Right renal cortex interstitium (tissue), 3 donors: ENCODE data around the gene CKAP2L. TPM values are rescaled to one million over a fixed set of nuclear protein-coding genes. Genes with fewer than 3 reads are reported as not detected.

Experiments used
- DNase-seq, 3 donors: peaks; one replicate each; pipeline ENCODE4 v3.0.0-alpha.2; 2013; ENCODE audit warnings: low read depth in 3 of 3, low spot score in 2 of 3
- polyA plus RNA-seq, 3 donors: library from polyadenylated mRNA; unstranded; fragments of 120-200 nt; gene quantifications; one replicate each; pipeline ENCODE4 v1.2.1, GENCODE V29; 2013; ENCODE audit not compliant: insufficient read length in 3 of 3

Gene CKAP2L
- polyA plus RNA-seq, 3 donors = 12.8 to 16.4 (median 15.8) TPM

DNA sequence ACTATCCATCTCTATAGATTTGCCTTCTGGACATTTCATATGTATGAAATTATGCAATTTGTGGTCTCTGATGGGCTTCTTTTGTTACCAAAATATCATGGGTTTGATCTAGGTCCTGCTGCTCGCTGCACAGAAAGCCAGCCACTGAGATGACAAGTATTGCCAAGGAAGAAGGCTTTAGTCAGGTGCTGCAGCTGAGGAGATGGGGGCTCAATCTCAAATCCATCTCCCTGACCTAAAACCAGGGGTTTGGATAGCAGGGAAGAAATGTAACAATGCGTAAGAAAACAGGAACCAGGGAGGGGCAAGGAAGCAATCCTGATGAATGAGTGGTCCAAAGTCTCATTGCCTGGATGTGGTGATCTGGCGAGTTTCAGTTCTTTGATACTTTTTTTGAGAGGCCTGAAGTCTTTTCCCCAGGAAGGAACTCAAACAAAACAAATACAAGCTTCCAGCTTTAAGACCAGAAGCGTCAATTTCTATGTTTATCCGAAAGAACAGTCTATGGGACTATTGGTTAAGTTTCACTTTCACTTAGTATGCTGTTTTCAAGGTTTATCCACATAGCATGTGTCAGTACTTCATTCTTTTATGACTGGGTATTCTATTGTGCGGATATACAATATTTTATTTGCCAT, 3.4 kb upstream of the CKAP2L start:
- DNase-seq = no peak

DNA sequence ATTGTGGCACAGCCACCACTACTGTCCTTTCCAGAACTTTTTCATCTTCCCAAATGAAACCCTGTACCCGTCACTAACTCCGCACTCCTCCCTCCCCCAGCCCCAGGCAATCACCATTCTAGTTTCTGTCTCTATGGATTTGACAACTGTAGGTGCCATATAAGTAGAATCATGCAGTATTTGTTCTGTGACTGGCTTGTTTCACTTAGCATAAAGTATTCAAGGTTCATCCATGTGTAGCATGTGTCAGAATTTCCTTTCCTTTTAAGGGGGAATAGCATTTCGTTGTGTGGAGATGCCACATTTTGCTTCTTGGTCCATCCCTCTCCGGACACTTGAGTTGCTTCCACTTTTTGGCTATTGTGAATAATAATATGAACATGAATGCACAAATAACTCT, 842 bp upstream of the CKAP2L start:
- DNase-seq = no peak

DNA sequence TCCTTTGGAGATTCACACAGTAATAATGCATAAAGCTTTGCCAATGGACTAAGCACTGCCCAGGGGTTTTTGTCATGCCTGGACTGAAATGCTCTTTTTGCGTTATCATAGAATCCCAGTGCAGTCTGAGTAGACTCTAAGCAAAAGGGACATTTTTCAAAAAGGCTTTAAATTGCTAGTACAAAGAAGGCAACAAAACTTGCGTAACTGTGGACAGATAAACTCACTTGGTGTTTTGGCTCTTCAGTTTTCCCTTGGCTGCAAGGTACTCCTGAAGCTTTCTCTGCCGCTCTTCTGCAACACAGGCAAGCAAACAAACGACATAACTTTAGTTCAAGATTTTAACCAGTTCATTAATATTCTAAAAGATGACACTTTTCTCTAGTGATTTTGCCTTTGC, 2.1 kb downstream of the CKAP2L start:
- DNase-seq = no peak

DNA sequence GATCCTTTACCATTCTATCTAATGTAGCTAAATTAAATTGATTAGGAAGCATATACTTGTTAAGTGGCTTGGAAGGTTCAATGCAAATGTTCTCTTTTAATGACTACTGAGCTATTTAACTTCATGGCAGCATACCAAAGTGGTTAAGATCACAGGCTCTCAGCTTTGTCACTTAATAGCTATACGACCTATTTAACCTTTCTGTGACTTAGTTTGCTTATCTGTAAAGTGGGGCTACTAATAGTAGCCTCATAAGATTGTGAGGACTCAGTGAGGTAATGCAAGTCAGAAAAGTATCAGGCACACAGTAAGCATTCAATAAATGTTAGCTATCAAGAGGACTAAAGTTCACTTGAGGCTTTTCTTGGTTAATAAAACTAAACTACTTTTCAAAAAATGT, 4.3 kb downstream of the CKAP2L start:
- no peak for DNase-seq

DNA sequence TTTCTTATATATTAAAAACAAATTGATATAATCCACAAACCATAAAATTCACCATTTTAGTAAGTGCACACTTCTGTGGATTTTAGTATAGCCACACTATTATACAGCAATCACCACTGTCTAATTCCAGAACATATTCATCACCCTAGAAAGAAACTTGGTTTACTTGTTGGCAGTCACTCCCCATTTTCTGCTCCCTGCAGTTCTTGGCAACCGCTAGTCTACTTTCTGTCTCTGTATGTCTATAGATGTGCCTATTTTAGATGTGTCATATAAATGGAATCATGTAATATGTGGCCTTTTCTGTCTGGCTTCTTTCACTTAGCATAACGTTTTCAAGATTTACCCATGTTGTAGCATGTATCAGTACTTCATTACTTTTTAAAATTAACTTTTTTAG, 5.7 kb downstream of the CKAP2L start:
- DNase-seq = no peak

DNA sequence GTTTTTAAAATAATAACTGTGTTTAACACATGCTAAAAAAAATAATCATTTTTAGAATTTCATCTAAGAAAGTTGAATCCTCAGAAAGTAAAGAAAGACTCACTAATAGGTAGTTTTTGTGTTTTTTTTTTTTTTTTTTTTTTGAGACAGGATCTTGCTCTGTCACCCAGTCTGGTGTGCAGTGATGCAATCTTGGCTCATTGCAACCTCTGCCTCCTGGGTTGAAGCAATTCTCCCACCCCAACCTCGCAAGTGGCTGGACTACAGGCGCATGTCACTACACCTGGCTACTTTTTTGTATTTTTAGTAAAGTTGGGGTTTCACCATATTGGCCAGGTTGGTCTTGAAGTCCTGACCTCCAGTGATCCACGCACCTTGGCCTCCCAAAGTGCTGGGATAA, 7.1 kb downstream of the CKAP2L start:
- DNase-seq = no peak

DNA sequence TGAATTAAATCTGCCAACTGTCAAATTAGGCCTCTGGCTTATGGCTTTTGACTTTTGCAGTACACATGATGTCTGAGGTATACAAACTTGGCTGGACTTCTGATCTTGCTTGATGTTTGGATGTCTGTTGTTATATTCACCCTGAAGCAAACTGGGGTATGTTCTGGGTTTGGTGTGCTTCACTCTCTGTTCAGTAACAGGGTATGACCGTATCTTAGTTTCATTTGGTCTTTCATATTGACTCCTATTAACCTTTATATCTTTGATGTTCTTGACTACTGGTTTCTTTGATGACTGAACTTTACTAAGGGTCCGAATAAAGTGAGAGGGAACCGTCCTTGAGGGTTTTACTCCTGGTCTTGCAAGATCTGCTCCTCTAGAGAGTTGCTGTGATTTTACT, 8.2 kb downstream of the CKAP2L start:
- no peak for DNase-seq

DNA sequence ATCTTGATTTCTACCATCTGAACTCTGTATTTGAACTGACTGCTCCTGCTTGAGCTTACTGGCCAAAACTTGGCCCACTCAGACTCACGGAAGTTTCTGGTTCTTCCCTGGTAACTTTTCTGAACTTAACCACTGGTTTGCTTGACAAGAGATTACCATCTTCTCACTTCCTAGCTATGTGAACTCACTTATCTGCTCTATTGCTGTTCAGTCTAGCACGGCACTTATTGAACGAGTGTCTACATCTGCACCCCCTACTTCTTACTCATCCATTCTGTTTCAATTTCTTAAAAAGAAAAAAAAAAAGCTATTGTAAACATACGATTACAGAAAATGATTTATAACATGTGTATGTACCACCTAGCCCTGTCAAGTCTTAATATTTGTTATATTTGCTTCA, 9.0 kb downstream of the CKAP2L start:
- no peak for DNase-seq

DNA sequence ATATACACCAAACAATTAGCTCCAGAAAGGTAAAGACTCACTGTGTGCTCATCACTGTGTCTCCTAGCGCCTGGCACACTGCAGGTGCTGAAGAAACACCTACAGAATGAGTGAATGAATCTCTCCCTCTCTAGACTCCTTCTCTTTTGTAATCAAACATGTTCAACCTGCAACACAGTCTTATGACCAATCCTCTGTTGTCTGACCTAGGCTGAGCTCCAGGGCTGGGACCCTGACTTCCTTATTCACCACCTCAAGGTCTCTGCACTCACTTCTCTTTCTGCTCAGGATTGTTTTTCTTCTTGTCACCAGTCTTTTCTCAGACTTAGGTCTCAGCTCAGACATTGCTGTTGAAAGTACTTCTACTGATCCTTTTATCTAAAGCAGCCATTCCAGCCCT, 9.8 kb downstream of the CKAP2L start:
- DNase-seq = no peak

DNA sequence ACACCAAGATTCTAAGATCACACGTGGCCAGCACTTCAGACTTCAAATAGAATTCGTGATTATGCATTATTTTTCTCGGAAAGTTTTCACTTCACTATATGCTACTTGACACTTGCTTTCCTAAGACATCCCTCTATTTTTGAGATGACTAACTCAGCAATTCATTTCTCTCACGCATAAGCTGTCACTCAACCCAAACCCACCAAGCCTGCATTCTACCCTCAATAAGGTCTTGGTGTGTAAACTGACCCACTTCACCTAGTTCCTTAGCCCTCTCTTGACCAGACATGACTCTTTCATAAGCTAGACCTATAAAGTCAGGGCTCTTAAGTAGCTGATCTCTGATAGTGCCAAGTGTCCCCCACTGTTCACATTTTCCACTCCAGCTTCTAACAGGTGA, 11.7 kb downstream of the CKAP2L start:
- no peak for DNase-seq

DNA sequence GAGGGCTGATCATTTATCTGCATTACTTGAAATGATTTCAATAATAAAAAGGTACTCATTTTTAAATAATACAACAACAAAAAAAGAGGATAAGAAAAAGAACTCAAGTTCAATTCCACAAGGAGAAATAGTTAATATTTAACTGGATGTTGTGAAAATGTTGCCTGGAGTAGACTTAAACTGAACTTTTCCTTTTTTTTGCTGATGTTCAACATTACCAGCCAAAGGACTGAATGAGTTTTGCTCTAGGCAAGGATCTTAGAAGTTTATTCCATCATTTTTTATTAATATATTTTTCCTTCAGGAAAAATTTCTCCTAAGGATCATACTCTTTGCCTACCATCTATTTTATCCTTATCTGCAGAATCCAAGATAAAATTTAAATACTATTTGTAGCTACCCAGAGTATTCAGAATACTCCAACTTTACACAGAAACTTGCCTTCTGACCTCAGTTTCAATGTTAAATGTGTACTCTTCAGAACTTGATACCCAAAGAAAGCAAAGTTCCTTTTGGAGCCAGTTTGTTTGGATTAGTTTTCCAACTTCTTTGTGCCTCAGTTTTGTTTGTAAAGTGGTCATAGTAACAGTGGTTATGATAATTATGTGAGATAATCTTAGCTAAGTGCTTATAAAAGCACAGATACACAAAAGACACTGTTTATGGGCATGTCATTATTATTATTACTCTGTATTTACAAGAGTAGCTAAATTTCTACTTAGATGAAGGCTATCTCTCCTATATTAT, 12.8 kb downstream of the CKAP2L start:
- no peak for DNase-seq

DNA sequence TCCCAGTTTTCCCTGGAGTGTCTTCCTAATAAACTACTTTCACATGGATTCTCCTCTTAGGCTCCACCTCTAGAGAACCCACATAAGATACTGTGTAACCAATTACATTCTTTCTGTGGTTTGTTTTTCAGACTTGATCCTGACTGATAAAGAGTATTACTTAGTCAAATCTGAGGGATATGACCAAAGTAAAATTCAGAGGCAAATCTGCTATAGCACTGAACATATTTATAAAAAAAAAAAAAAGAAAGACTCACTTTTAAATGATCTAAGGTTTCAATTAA, 13.9 kb downstream of the CKAP2L start:
- DNase-seq = no peak

DNA sequence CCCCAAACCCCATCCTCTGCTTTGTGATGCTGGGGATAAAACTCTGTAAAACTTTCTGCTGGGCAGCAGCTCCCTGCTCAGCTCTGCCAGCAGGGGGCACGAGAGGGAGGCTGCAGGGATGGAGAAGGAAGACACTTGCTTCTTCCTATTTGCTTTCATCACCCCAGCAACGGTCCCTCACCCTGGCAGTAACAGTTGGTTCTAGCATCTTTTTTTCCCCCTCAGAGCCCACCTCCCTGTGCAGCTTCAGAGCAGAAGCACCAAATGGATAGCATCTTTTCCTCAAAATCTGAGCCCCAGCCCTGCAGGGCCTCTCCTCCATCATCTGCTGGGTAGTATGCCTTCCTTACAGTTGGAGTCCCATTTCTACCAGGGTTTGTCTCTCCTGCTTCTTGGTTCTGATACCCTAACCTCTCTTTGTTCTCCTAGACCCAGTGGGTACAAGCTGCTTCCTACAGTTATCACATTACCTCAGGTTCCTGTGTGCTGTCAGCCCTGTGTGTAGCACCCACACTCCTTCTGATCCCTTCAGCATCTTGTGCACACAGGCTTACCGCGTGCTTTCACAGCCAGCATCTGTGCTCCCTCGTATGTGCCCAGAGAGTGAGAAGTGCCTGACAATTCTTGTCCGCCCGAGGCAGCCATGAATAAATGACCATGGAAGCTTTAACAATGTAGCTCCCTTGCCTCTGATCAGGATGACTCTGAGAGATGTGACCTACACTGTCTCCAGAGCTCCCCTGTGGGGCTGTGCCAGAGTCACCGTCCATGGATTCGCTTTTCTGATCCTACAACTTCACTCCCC, 14.5 kb downstream of the CKAP2L start:
- DNase-seq = peak in 1 of 3 donors; percentile 50

DNA sequence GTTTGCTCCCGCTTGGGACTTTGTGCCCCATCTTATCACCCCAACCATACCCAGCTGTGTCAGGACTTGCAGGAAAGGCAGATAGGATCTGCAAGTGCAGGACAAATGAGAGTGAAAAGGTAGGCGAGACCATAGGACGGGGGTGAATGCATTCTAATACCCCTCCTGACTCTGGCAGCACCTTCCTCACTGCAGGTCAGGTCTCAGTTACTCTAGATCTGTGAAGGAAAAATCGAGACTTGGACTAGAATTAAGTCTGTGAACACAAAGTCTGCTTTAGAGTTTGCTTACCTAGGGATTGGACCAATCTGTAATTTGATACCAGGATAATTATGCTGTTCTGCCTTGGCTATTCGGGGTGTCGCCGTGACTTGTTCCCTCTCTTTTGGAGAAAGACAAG, 23.9 kb downstream of the CKAP2L start:
- no peak for DNase-seq

DNA sequence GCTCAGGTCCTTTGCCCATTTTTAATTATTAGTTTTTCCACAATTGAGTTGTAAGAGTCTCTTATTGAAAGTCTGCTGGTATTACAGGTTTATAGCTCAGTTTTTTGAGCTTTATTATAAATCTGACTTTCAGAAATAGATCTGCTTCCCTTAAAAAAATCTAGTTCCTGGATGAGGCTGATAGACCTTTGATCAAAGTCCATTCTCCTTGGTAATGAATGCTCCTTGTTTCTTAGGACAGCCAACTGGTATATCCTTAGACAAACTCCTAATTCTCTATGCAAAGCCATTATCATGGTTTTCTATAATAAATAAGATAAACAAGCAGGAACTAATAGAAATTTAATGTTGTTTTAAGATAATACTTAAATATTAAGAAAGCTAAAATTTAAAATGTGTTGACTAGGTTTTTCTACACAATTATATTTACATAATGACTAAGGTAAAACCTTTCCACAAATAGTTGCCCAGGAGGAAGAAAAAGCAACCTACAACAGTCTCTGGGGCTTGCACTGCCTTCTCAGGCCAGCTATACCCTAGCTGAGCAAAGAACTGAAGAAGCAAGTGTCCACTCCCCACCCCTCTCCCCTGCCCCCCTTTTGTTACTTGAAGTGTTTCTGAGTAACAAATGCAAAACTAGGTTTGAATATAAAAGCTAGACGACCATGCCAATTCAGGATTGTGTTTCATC, 26.7 kb downstream of the CKAP2L start:
- DNase-seq = no peak

DNA sequence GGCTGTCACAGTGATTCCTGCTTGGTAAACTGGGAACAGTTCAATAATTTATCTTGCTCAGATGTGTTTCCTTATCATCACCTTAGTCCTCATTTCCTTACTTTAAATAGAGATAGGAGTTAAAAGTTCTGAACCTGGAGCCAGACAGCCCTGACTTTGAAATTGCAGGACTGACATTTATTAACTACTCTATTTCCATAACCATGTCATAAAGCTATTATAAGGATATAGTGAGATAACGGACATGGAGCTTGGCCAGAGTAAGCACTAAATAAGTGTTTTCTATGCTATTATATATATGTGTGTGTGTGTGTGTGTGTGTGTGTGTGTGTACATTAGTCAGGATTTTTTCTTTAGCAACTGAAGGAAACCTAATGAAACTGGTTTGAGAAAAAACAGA, 30.5 kb downstream of the CKAP2L start:
- no peak for DNase-seq

DNA sequence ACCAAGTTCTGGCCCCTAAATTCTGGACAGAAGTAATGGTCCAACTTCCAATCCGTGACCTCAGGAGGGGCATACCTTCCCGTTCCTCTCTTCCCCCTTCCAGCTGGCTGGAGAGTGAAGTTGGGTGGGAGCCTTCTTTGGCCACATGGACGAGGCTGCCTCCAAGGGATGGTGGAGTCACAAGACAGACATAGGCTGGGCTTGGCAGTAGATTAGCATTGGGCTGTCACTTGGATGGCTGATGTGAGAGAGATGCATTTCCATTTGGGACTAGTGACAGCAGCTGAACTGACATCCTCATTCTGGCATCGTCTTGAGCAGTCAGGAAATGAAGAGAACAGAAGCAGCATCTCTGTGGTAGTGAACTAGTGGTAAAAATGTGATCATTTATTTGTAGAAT, 31.0 kb downstream of the CKAP2L start:
- DNase-seq = no peak

DNA sequence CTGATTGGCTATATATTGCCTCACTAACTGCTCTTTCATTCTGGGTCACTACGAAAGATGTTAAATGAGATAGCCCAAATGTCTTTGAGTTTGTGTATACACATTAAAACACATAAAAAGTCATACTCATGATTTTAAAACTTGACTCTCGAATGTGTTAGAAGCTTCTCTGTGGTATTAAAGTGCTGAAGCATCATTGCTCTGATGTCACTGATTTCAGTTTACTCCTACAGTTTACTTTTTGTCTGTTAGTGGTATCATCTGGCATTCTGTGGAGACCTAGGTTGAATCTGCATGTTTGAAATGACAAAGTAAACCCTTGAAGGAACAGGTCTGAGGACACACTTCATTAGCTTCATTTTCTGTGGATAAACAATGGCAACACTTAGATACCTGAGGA, 32.9 kb downstream of the CKAP2L start:
- DNase-seq = no peak

DNA sequence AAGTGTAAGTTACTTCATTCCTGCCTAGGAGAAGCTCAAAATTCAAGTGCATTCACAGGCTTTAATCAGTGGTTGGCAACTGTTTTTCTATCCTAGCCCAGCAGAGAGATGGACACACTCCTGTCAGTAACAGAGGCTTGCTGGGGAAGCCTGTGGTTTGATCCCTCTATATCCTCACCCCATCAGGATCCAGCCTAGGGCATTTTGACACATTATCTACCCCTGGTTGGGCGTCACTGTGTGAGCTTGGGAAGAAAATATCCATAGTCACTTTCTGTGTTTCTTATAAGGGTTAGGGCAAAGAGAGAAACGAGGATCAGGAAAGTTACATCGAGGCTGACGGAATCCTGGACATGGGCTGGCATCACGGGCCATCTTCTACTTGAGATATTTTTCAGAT, 33.6 kb downstream of the CKAP2L start:
- DNase-seq = no peak

DNA sequence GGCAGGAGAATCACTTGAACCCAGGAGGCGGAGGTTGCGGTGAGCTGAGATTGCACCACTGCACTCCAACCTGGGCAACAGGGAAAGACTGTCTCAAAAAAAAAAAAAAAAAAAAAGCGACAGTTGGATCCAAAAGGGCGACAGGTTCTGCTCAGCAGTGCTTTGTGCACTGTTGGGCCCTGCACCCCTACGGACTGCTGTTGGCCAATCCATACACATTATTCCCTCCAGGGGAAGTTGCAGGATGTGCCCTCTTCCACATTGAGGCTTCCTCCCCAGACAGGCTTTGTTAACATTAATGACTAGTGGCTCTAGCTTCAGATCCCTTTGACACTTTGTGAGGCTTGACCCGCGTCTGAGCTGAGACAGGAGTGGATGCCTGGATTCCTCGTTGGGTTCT, 34.2 kb downstream of the CKAP2L start:
- no peak for DNase-seq

DNA sequence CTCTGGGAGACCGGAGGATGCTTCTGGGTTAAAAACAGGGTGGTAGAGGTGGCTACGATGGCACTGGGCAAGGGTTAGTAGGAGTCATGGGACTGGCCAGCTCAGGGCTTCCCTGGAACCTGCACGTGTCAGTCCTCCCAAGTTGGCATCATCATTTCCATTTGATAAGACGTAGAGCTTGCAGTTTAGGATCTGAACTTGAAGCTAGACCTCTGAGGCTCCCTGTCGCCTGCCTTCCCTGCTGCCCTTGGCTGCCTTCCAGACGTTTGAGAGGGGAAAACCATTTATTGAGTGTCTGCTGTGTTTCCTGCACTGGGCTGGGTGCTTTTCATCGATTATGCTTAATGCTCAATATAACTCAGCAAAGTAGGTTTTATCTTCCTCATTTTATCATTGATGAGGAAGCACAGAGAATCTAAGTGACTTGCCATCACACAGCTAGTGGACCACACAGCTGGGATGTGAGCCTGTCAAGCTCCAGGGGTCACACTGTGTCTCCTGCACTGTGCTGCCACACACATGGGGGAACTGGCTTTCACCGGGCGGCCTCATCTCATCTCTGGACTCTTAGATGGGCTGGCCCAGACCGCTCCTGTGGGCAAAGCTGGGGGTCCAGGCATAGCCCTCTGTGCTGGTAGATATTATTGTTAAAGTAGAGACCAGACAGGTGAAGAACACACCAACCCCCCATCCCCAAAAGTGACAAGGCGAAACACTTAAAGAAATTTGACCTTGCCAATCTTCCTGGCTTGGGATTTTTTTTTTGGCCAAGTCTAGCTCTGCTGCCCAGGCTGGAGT, 35.8 kb downstream of the CKAP2L start:
- DNase-seq = no peak
